H1 (cell line): ENCODE results near the gene AKAP7. TPM values are rescaled to one million over a fixed set of nuclear protein-coding genes. Genes with fewer than 3 reads are reported as not detected.

ENCODE experiments used
- ATF2 ChIP-seq: IDR thresholded peaks from 2 replicates; pipeline ENCODE4 v1.6.1; 2012; ENCODE audit warnings: low read length, inconsistent platforms
- CHD7 ChIP-seq: fragments of 300-600 bp; sonication (generic); IDR thresholded peaks from 2 replicates; pipeline ENCODE4 v1.7.1; 2012; ENCODE audit warnings: low read length, moderate library complexity, mild to moderate bottlenecking, inconsistent platforms; ENCODE audit not compliant: insufficient replicate concordance
- polyA plus RNA-seq, 7 experiments: library from polyadenylated mRNA; depleted of rRNA in 3 of 7; stranded (reverse) in 5 of 7; unstranded in 2 of 7; fragments of >200 nt in 5 of 7; fragments of 200-250 nt in 2 of 7; gene quantifications; 1 replicate in 5 of 7; 2 replicates in 1 of 7; 4 replicates in 1 of 7; pipeline versions ENCODE4 v1.2.1 to v1.2.3, GENCODE V29; 2011 to 2013; ENCODE audit warnings: missing spikeins in 2 of 7, mixed read lengths in 2 of 7
- total RNA-seq: library from RNA; stranded (reverse); fragmentation: NEBNext Ultra II Directional; extraction: Animal tissue kit (Norgen Biotek cat#: 25700); gene quantifications from 2 replicates; pipeline ENCODE4 v1.2.1, GENCODE V29; 2021

Gene AKAP7
- total and polyA plus RNA-seq, 2 of the 8 experiments (the other 6 are each of a cell fraction or from before 2014, with no cell fraction given), result 4.7 to 16.9 TPM

- TF ChIP-seq CHD7 (no peak), ATF2 (no peak)
These were observed 2.9 kb upstream of the AKAP7 start (continued) for GRCh38 chr6:131132360-131132759.
